ENCODE results near the gene MIPEP.

GRCh38 chr13:23701636-23702035 is 187.6 kb downstream of the MIPEP start:
- TF ChIP-seq CTCF (conservative IDR thresholded peaks at IDR 0.05; ENCODE audit: low read depth, low read length) (no peak), EZH2 (IDR thresholded peaks at IDR 0.05; ENCODE audit: borderline replicate concordance, low read depth, low read length, poor library complexity, severe bottlenecking) (no peak)
